ENCODE data around the gene AQP10. TPM values are rescaled to one million over a fixed set of nuclear protein-coding genes. Genes with fewer than 3 reads are reported as not detected.

Gene AQP10
- total and polyA plus RNA-seq, 9 of the 15 experiments (the other 6 are each of a cell fraction or from before 2014, with no cell fraction given), result 0.37 to 9.7 (median 1.9) TPM

DNA sequence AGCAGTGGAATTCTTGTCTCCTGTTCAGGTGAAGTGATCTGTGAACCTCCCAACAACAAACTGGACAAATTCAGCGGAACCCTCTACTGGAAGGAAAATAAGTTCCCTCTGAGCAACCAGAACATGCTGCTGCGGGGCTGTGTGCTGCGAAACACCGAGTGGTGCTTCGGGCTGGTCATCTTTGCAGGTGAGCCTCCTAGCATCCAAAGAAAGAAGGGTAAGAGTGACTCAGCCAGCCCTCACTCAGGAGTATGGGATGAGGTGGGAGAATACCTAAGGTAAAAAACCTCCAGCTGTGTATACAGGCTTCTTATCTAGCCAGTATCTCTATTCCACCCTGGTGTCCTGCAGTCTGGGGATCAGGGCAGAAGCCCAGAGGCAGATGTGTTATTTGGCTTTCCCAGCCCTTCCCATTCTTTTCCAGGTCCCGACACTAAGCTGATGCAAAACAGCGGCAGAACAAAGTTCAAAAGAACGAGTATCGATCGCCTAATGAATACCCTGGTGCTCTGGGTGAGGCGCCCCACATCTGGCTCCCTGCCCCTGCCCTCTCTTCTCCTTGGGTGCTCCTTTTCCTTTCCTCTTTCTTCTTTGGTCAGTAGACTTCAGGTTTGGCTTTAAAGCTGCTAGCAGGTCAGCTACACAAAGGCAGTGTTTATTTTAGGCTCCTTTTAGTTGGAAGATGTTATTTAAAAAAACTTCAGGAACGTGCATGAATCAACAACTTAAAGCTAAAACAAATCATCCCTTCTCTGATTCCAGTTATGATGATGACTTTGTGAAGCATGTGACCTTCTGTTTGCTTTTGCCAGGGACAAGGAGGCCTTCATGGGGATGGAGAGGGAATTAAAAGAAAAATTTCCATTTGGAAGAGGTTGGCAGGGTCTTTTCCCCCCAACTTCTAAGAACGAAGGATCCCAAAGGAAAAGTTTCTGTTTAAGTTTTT is 13.5 kb downstream of the AQP10 start:
- Histone ChIP-seq H3K9me1 (ENCODE audit: control insufficient read depth, insufficient read depth, low read length) (no peaks in the 10 kb centered on the region), H3K4me3 (no peak overlapping the region), H3K4me1 (replicated peaks in 1 of 2; ENCODE audit: control insufficient read depth in 2 of 2, insufficient read depth in 2 of 2, low read length in 2 of 2) (peaks cover 0 to 11% of the 10 kb centered on the region in 2 experiments; a peak in 3 of 5 replicates), H3K79me2 (ENCODE audit: control insufficient read depth, insufficient read depth, low read length) (no peaks in the 10 kb centered on the region), H3K27ac (ENCODE audit: extremely low read depth, low read depth, low read length) (no peak overlapping the region), H3K27me3 (ENCODE audit: control insufficient read depth in 2 of 2, insufficient read depth in 2 of 2, low read length in 2 of 2) (no peaks in the 10 kb centered on the region), H4K20me1 (replicated peaks; ENCODE audit: control insufficient read depth, insufficient read depth, low read length) (no peaks in the 10 kb centered on the region), H3K36me3 (ENCODE audit: control insufficient read depth, insufficient read depth, low read length) (peaks cover 61% of the 10 kb centered on the region), H3K9me3 (replicated peaks; ENCODE audit: control insufficient read depth, insufficient read depth, low read depth, low read length) (no peaks in the 10 kb centered on the region), H3K9ac (ENCODE audit: insufficient read depth in 1 of 2, low read depth in 2 of 2, low read length in 2 of 2) (no peak overlapping the region), H2AFZ (ENCODE audit: low read depth, low read length) (no peak overlapping the region), H3K4me2 (ENCODE audit: insufficient read depth, low read length) (no peak overlapping the region)
- intact Hi-C loops (cut with micrococcal nuclease) (loop anchor here (1.0 to 2.0 kb wide), 3 partner anchors 57 to 148 kb away; no protein-coding TSS in a partner anchor), in situ Hi-C loops (cut with MboI) (loop anchor here (5.0 kb wide), 2 partner anchors 57 to 142 kb away; partner anchors contain the start of gene TPM3)
- no peak for ATAC-seq
- no peak for FAIRE-seq
- DNase-seq (ENCODE audit: extremely low read depth in 1 of 4, low spot score in 3 of 4), result no peak
- BruUV-seq (replicated peaks), result no TSS peak
- ChIA-PET CTCF (ENCODE audit: low intra/inter-chr PET ratio) (interaction anchor here (0.8 to 2.0 kb wide), 3 partner anchors 10 to 135 kb away, joined by 3 to 9 read pairs (median 4); no protein-coding TSS in a partner anchor), POLR2A (interaction anchor here (0.7 to 2.1 kb wide), 10 partner anchors 8 to 114 kb away, joined by 3 to 8 read pairs (median 3); partner anchors contain the start of genes AQP10 and UBAP2L)
- 76% methylated on average over 13 of the region's 13 CpGs for WGBS (ENCODE audit: insufficient coverage, low coverage, missing lambda C conversion rate)
- TF ChIP-seq SP1 (CRISPR knock-in tag; IDR thresholded peaks at IDR 0.05), result no peak
- no peak for TF ChIP-seq MYBL2 (IDR thresholded peaks at IDR 0.05; ENCODE audit: low read depth)
- no peak for TF ChIP-seq MYBL2 (CRISPR knock-in tag; IDR thresholded peaks at IDR 0.05; ENCODE audit: borderline replicate concordance)
- TF ChIP-seq EZH2 (IDR thresholded peaks at IDR 0.05; ENCODE audit: borderline replicate concordance, low read depth, low read length), result no peak
- TF ChIP-seq SOX6 (IDR thresholded peaks at IDR 0.05), result no peak
- TF ChIP-seq TARDBP (IDR thresholded peaks at IDR 0.05), result no peak
- no peak for TF ChIP-seq NFYB (IDR thresholded peaks at IDR 0.05; ENCODE audit: extremely low read depth, insufficient read length)
- TF ChIP-seq, protein P1, sequence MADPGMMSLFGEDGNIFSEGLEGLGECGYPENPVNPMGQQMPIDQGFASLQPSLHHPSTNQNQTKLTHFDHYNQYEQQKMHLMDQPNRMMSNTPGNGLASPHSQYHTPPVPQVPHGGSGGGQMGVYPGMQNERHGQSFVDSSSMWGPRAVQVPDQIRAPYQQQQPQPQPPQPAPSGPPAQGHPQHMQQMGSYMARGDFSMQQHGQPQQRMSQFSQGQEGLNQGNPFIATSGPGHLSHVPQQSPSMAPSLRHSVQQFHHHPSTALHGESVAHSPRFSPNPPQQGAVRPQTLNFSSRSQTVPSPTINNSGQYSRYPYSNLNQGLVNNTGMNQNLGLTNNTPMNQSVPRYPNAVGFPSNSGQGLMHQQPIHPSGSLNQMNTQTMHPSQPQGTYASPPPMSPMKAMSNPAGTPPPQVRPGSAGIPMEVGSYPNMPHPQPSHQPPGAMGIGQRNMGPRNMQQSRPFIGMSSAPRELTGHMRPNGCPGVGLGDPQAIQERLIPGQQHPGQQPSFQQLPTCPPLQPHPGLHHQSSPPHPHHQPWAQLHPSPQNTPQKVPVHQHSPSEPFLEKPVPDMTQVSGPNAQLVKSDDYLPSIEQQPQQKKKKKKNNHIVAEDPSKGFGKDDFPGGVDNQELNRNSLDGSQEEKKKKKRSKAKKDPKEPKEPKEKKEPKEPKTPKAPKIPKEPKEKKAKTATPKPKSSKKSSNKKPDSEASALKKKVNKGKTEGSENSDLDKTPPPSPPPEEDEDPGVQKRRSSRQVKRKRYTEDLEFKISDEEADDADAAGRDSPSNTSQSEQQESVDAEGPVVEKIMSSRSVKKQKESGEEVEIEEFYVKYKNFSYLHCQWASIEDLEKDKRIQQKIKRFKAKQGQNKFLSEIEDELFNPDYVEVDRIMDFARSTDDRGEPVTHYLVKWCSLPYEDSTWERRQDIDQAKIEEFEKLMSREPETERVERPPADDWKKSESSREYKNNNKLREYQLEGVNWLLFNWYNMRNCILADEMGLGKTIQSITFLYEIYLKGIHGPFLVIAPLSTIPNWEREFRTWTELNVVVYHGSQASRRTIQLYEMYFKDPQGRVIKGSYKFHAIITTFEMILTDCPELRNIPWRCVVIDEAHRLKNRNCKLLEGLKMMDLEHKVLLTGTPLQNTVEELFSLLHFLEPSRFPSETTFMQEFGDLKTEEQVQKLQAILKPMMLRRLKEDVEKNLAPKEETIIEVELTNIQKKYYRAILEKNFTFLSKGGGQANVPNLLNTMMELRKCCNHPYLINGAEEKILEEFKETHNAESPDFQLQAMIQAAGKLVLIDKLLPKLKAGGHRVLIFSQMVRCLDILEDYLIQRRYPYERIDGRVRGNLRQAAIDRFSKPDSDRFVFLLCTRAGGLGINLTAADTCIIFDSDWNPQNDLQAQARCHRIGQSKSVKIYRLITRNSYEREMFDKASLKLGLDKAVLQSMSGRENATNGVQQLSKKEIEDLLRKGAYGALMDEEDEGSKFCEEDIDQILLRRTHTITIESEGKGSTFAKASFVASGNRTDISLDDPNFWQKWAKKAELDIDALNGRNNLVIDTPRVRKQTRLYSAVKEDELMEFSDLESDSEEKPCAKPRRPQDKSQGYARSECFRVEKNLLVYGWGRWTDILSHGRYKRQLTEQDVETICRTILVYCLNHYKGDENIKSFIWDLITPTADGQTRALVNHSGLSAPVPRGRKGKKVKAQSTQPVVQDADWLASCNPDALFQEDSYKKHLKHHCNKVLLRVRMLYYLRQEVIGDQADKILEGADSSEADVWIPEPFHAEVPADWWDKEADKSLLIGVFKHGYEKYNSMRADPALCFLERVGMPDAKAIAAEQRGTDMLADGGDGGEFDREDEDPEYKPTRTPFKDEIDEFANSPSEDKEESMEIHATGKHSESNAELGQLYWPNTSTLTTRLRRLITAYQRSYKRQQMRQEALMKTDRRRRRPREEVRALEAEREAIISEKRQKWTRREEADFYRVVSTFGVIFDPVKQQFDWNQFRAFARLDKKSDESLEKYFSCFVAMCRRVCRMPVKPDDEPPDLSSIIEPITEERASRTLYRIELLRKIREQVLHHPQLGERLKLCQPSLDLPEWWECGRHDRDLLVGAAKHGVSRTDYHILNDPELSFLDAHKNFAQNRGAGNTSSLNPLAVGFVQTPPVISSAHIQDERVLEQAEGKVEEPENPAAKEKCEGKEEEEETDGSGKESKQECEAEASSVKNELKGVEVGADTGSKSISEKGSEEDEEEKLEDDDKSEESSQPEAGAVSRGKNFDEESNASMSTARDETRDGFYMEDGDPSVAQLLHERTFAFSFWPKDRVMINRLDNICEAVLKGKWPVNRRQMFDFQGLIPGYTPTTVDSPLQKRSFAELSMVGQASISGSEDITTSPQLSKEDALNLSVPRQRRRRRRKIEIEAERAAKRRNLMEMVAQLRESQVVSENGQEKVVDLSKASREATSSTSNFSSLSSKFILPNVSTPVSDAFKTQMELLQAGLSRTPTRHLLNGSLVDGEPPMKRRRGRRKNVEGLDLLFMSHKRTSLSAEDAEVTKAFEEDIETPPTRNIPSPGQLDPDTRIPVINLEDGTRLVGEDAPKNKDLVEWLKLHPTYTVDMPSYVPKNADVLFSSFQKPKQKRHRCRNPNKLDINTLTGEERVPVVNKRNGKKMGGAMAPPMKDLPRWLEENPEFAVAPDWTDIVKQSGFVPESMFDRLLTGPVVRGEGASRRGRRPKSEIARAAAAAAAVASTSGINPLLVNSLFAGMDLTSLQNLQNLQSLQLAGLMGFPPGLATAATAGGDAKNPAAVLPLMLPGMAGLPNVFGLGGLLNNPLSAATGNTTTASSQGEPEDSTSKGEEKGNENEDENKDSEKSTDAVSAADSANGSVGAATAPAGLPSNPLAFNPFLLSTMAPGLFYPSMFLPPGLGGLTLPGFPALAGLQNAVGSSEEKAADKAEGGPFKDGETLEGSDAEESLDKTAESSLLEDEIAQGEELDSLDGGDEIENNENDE (IDR thresholded peaks at IDR 0.05; ENCODE audit: low read depth, low read length), result no peak
